GM23338 (cell line): ENCODE measurements around the gene TRAPPC3L. TPM values are rescaled to one million over a fixed set of nuclear protein-coding genes. Genes with fewer than 3 reads are reported as not detected.

Source experiments
- ATAC-seq: fragments of 200-7000 bp; cut with Tn5 transposase; 3 replicates; pipeline ENCODE4 v1.9.1; 2020
- DNase-seq: peaks from one replicate; pipeline ENCODE4 v3.0.0-alpha.2; 2015; ENCODE audit warnings: low spot score
- H2AFZ ChIP-seq: fragments of 200-600 bp; sonication (generic); 2 replicates; pipeline ENCODE4 v1.8.0; 2016; ENCODE audit warnings: antibody characterized with exemption, mild to moderate bottlenecking, moderate library complexity
- H3F3A ChIP-seq: fragments of 200-600 bp; sonication (generic); replicated peaks from 2 replicates; pipeline ENCODE4 v1.8.0; 2017; ENCODE audit warnings: antibody characterized with exemption, mixed run types, low read depth
- H3K27ac ChIP-seq: fragments of 200-600 bp; sonication (generic); 2 replicates; pipeline ENCODE4 v1.6.1; 2016; ENCODE audit warnings: low read depth
- H3K27me3 ChIP-seq: fragments of 200-600 bp; sonication (generic); 2 replicates; pipeline ENCODE4 v1.8.0; 2016; ENCODE audit warnings: mild to moderate bottlenecking, mixed run types, moderate library complexity; ENCODE audit not compliant: insufficient read depth
- H3K36me3 ChIP-seq: fragments of 200-600 bp; sonication (generic); 2 replicates; pipeline ENCODE4 v1.8.0; 2016; ENCODE audit warnings: mild to moderate bottlenecking; ENCODE audit not compliant: insufficient read depth
- H3K4me1 ChIP-seq: fragments of 200-600 bp; sonication (generic); 2 replicates; pipeline ENCODE4 v1.8.0; 2016; ENCODE audit warnings: mild to moderate bottlenecking, moderate library complexity; ENCODE audit not compliant: insufficient read depth
- H3K4me2 ChIP-seq: fragments of 200-600 bp; sonication (generic); 2 replicates; pipeline ENCODE4 v1.7.1; 2017; ENCODE audit warnings: mixed run types
- H3K4me3 ChIP-seq: fragments of 200-600 bp; sonication (generic); 2 replicates; pipeline ENCODE4 v1.6.1; 2016; ENCODE audit warnings: mixed run types
- H3K79me2 ChIP-seq: fragments of 200-600 bp; sonication (generic); replicated peaks from 2 replicates; pipeline ENCODE4 v1.8.0; 2017; ENCODE audit warnings: mild to moderate bottlenecking; ENCODE audit not compliant: insufficient read depth
- H3K9me2 ChIP-seq: fragments of 200-600 bp; sonication (generic); 2 replicates; pipeline ENCODE4 v1.8.0; 2017; ENCODE audit not compliant: insufficient read depth
- H4K20me1 ChIP-seq: fragments of 200-600 bp; sonication (generic); replicated peaks from 2 replicates; pipeline ENCODE4 v1.8.0; 2017; ENCODE audit warnings: mild to moderate bottlenecking; ENCODE audit not compliant: insufficient read depth
- H3K27ac Mint-ChIP-seq: 2 replicates; pipeline ENCODE4 v1.8.0; 2020; ENCODE audit warnings: inconsistent platforms, mild to moderate bottlenecking, moderate library complexity, mixed read lengths
- H3K27me3 Mint-ChIP-seq: 3 replicates; pipeline ENCODE4 v1.8.0; 2022; ENCODE audit warnings: low read depth, mild to moderate bottlenecking, moderate library complexity, mixed read lengths, inconsistent platforms; ENCODE audit not compliant: insufficient read depth, poor library complexity
- H3K36me3 Mint-ChIP-seq: 3 replicates; pipeline ENCODE4 v1.8.0; 2021; ENCODE audit warnings: low read depth, mild to moderate bottlenecking, inconsistent platforms, moderate library complexity, mixed read lengths
- H3K4me1 Mint-ChIP-seq: 3 replicates; pipeline ENCODE4 v1.8.0; 2020; ENCODE audit warnings: mild to moderate bottlenecking, inconsistent platforms, mixed read lengths
- H3K4me3 Mint-ChIP-seq: 3 replicates; pipeline ENCODE4 v1.8.0; 2021; ENCODE audit warnings: moderate library complexity, mild to moderate bottlenecking, inconsistent platforms, mixed read lengths
- H3K9me3 Mint-ChIP-seq: 3 replicates; pipeline ENCODE4 v1.8.0; 2020; ENCODE audit warnings: moderate library complexity, mild to moderate bottlenecking, inconsistent platforms, mixed read lengths
- CREB1 ChIP-seq: fragments of 250-450 bp; sonication (Bioruptor Pico); IDR thresholded peaks from 2 replicates; pipeline ENCODE4 v1.5.0; 2020; ENCODE audit warnings: low read depth, mild to moderate bottlenecking, moderate library complexity
- EZH2 ChIP-seq: fragments of 200-600 bp; sonication (generic); IDR thresholded peaks from one replicate; pipeline ENCODE4 v1.8.0; 2017; ENCODE audit warnings: antibody characterized with exemption, mild to moderate bottlenecking, low read depth; ENCODE audit not compliant: unreplicated experiment
- EZH2phosphoT487 ChIP-seq: fragments of 200-600 bp; sonication (generic); IDR thresholded peaks from one replicate; pipeline ENCODE4 v1.8.1; 2018; ENCODE audit warnings: antibody characterized with exemption; ENCODE audit not compliant: unreplicated experiment
- NANOG ChIP-seq: IDR thresholded peaks from 2 replicates; pipeline ENCODE4 v1.6.1; 2016; ENCODE audit warnings: antibody characterized with exemption, borderline replicate concordance
- POLR2AphosphoS5 ChIP-seq: IDR thresholded peaks from 2 replicates; pipeline ENCODE4 v1.6.1; 2016; ENCODE audit warnings: antibody characterized with exemption, low read depth
- STAT1 ChIP-seq: IDR thresholded peaks from one replicate; pipeline ENCODE4 v1.6.1; 2016; ENCODE audit warnings: antibody characterized with exemption; ENCODE audit not compliant: unreplicated experiment
- ZNF114 ChIP-seq: fragments of 250-450 bp; sonication (Bioruptor Pico); IDR thresholded peaks from 2 replicates; pipeline ENCODE4 v1.5.0; 2020; ENCODE audit warnings: mild to moderate bottlenecking, moderate library complexity
- ZNF331 ChIP-seq: fragments of 250-450 bp; sonication (Bioruptor Pico); IDR thresholded peaks from 2 replicates; pipeline ENCODE4 v1.5.0; 2020; ENCODE audit warnings: low read depth, mild to moderate bottlenecking, moderate library complexity
- polyA plus RNA-seq: library from polyadenylated mRNA; unstranded; fragments of >200 nt; fragmentation: Nextera tagmentation; extraction: Ambion mirVana; gene quantifications from 2 replicates; pipeline ENCODE4 v1.2.1, GENCODE V29; 2016
- total RNA-seq: library from RNA; depleted of rRNA; stranded (reverse); fragments of >200 nt; shearing (Covaris generic); gene quantifications from 2 replicates; pipeline ENCODE4 v1.2.3, GENCODE V29; 2014
- TF ChIP-seq, protein P1 (sequence below): IDR thresholded peaks from one replicate; pipeline ENCODE4 v1.6.1; 2018; ENCODE audit warnings: antibody characterized with exemption; ENCODE audit not compliant: unreplicated experiment
- TF ChIP-seq, protein P2 (sequence below): IDR thresholded peaks from 2 replicates; pipeline ENCODE4 v1.6.1; 2016; ENCODE audit warnings: antibody characterized with exemption

The TRAPPC3L gene
- total and polyA plus RNA-seq, 2 experiments from 2014 or later = not detected

DNA sequence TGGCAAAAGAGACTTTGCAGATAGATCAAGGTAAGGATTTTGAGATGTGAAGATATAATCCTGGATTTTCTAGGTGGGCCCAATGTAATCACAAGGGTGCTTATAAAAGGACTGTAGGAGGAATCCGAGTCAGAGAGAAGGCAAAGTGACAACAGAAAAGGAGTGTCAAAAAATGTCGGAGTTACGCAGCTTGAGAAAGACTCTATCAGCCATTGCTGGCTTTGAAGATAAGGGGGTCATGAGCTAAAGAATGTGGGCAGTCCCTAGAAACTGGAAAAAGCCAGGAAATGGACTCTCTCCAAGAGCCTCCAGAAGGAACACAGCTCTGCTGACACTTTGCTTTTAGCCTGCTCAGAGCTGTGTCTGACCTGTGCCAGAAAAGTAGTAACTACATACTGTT, 17.1 kb upstream of the TRAPPC3L start:
- Histone ChIP-seq H3K9me2 (no peaks in the 10 kb centered on the region), H3K27ac (no peak overlapping the region), H3F3A (no peaks in the 10 kb centered on the region), H3K4me1 (no peaks in the 10 kb centered on the region), H3K79me2 (no peaks in the 10 kb centered on the region), H3K27me3 (no peaks in the 10 kb centered on the region), H2AFZ (no peak overlapping the region), H3K4me3 (no peak overlapping the region), H3K36me3 (no peaks in the 10 kb centered on the region), H4K20me1 (no peaks in the 10 kb centered on the region), H3K4me2 (no peak overlapping the region)
- Mint-ChIP-seq H3K4me3 (no peak overlapping the region), H3K9me3 (no peaks in the 10 kb centered on the region), H3K27ac (no peak overlapping the region), H3K27me3 (no peaks in the 10 kb centered on the region), H3K36me3 (no peaks in the 10 kb centered on the region), H3K4me1 (peaks cover 4% of the 10 kb centered on the region; the same call in 2 of the 3 replicates)
- ATAC-seq (no peak), DNase-seq (no peak)
- no peak for TF ChIP-seq EZH2phosphoT487
- no peak for TF ChIP-seq STAT1
- TF ChIP-seq ZNF114 (CRISPR knock-in tag) = no peak
- no peak for TF ChIP-seq ZNF331 (CRISPR knock-in tag)
- TF ChIP-seq, protein P1, sequence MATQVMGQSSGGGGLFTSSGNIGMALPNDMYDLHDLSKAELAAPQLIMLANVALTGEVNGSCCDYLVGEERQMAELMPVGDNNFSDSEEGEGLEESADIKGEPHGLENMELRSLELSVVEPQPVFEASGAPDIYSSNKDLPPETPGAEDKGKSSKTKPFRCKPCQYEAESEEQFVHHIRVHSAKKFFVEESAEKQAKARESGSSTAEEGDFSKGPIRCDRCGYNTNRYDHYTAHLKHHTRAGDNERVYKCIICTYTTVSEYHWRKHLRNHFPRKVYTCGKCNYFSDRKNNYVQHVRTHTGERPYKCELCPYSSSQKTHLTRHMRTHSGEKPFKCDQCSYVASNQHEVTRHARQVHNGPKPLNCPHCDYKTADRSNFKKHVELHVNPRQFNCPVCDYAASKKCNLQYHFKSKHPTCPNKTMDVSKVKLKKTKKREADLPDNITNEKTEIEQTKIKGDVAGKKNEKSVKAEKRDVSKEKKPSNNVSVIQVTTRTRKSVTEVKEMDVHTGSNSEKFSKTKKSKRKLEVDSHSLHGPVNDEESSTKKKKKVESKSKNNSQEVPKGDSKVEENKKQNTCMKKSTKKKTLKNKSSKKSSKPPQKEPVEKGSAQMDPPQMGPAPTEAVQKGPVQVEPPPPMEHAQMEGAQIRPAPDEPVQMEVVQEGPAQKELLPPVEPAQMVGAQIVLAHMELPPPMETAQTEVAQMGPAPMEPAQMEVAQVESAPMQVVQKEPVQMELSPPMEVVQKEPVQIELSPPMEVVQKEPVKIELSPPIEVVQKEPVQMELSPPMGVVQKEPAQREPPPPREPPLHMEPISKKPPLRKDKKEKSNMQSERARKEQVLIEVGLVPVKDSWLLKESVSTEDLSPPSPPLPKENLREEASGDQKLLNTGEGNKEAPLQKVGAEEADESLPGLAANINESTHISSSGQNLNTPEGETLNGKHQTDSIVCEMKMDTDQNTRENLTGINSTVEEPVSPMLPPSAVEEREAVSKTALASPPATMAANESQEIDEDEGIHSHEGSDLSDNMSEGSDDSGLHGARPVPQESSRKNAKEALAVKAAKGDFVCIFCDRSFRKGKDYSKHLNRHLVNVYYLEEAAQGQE = no peak
- no peak for TF ChIP-seq NANOG
- no peak for TF ChIP-seq CREB1
- no peak for TF ChIP-seq EZH2
- TF ChIP-seq POLR2AphosphoS5 = no peak
- TF ChIP-seq, protein P2, sequence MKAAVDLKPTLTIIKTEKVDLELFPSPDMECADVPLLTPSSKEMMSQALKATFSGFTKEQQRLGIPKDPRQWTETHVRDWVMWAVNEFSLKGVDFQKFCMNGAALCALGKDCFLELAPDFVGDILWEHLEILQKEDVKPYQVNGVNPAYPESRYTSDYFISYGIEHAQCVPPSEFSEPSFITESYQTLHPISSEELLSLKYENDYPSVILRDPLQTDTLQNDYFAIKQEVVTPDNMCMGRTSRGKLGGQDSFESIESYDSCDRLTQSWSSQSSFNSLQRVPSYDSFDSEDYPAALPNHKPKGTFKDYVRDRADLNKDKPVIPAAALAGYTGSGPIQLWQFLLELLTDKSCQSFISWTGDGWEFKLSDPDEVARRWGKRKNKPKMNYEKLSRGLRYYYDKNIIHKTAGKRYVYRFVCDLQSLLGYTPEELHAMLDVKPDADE = no peak

DNA sequence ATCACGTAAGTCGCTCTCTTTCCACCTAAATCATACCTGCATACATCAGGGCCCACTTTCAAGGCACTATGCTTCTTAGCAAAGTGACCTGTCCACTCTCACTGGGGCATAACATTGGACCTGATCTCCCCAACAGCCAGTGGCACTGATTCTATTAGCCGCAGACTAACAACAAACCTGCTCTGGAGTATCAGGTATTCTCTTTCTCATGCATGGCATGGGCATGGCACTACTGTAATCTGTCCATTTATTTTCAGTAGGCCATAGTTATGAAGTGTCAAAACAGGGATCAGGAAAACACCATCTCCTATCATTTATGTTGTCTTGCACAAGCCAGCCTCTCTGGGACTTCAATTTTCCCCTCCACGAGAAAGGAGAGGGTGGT, 16.5 kb upstream of the TRAPPC3L start:
- no peak overlapping the region for H3K27ac Mint-ChIP-seq
- ATAC-seq (no peak), DNase-seq (no peak)
- no peak overlapping the region for H3K27ac ChIP-seq
- H3K4me3 ChIP-seq = no peak overlapping the region
- no peaks in the 10 kb centered on the region for H3K9me2 ChIP-seq
- H3K27me3 ChIP-seq = no peaks in the 10 kb centered on the region
- H3K79me2 ChIP-seq = no peaks in the 10 kb centered on the region
- H3K4me3 Mint-ChIP-seq = no peak overlapping the region
- no peaks in the 10 kb centered on the region for H3K36me3 ChIP-seq
- TF ChIP-seq EZH2phosphoT487 = no peak
- no peak for TF ChIP-seq EZH2
- no peak for TF ChIP-seq ZNF331 (CRISPR knock-in tag)
- TF ChIP-seq NANOG = no peak
- TF ChIP-seq, protein P1 = no peak
- no peak for TF ChIP-seq POLR2AphosphoS5
- TF ChIP-seq ZNF114 (CRISPR knock-in tag) = no peak
- H3K4me2 ChIP-seq = no peak overlapping the region
- no peaks in the 10 kb centered on the region for H3K9me3 Mint-ChIP-seq
- no peaks in the 10 kb centered on the region for H4K20me1 ChIP-seq
- H3K36me3 Mint-ChIP-seq = no peaks in the 10 kb centered on the region
- H2AFZ ChIP-seq = no peak overlapping the region
- no peaks in the 10 kb centered on the region for H3K27me3 Mint-ChIP-seq
- H3F3A ChIP-seq = no peaks in the 10 kb centered on the region
- no peaks in the 10 kb centered on the region for H3K4me1 ChIP-seq
- peaks cover 4% of the 10 kb centered on the region; the same call in 2 of the 3 replicates for H3K4me1 Mint-ChIP-seq
